Neural progenitor cell (in vitro differentiated cells): ENCODE measurements around the gene MAPK10.

Experiments
- CTCF ChIP-seq: fragments of 200-600 bp; sonication (generic); IDR thresholded peaks from 2 replicates; pipeline ENCODE4 v1.5.1; 2017; ENCODE audit warnings: antibody characterized with exemption, mild to moderate bottlenecking
- EZH2 ChIP-seq: fragments of 200-600 bp; sonication (generic); IDR thresholded peaks from 2 replicates; pipeline ENCODE4 v1.6.1; 2017; ENCODE audit warnings: antibody characterized with exemption, mild to moderate bottlenecking, moderate library complexity
- EZH2phosphoT487 ChIP-seq: fragments of 200-600 bp; sonication (generic); IDR thresholded peaks from 2 replicates; pipeline ENCODE4 v1.6.1; 2017; ENCODE audit warnings: antibody characterized with exemption

- TF ChIP-seq CTCF (no peak), EZH2 (no peak), EZH2phosphoT487 (no peak)
Observed at GRCh38 chr4:85963231-85963630, 396.6 kb downstream of the MAPK10 start.
